HG03159 (cell line): ENCODE data around the gene KLRC2.
"Not testable (repeated sequence)": the region's sequence is repeated elsewhere in the genome, so short reads cannot be mapped to it uniquely, and the experiment has no call there.

Source experiments
- ATAC-seq: cut with Tn5 transposase; IDR thresholded peaks from one replicate; pipeline ENCODE4 v1.9.1; 2021; ENCODE audit warnings: mild to moderate bottlenecking, moderate library complexity; ENCODE audit not compliant: unreplicated experiment

Gene KLRC2

DNA sequence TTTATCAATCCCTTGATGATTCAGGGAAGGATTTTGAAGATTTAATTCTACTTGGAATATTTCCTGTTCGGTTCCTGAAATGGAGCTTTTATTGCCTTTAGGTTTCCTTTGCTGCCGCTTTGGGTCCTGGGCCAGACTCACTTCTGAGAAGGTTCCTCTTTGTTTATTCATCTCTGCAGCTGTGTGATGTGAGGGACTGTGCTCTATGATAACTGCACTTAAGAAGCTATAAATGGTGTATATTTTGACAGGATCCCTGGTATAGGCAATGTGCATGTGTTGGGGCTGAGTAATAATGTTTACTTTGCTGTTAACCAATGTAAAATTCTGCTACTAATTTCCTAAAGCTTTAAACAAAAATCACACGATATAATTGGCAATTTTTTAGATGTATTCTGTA, at the start of gene KLRC2:
TSS of gene KLRC2 (minus strand) at position 195 of the 400 bp plus-strand sequence. CDS start at position 171, 24 bp downstream.
- ATAC-seq = not testable (repeated sequence)

DNA sequence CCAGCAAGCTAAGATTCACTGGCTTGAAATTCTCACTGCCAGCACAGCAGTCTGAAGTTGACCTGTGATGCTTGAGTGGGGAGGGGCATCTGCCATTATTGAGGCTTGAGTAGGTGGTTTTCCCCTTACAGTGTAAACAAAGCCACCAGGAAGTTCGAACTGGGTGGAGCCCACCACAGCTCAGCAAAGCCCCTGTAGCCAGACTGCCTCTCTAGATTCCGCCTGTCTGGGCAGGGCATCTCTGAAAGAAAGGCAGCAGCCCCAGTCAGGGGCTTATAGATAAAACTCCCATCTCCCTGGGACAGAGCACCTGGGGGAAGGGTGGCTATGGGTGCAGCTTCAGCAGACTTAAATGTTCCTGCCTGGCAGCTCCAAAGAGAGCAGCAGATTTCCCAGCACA, 46.1 kb upstream of the KLRC2 start:
- ATAC-seq = not testable (repeated sequence)

DNA sequence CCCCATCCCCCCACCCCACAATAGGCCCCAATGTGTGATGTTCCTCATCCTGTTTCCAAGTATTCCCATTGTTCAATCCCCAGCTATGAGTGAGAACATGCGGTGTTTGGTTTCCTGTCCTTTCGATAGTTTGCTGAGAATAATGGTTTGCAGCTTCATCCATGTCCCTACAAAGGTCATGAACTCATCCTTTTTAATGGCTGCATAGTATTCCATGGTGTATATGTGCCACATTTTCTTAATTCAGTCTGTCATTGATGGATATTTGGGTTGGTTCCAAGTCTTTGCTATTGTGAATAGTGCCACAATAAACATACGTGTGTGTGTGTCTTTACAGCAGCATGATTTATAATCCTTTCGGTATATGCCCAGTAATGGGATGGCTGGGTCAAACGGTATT, 37.0 kb upstream of the KLRC2 start:
- not testable (repeated sequence) for ATAC-seq

DNA sequence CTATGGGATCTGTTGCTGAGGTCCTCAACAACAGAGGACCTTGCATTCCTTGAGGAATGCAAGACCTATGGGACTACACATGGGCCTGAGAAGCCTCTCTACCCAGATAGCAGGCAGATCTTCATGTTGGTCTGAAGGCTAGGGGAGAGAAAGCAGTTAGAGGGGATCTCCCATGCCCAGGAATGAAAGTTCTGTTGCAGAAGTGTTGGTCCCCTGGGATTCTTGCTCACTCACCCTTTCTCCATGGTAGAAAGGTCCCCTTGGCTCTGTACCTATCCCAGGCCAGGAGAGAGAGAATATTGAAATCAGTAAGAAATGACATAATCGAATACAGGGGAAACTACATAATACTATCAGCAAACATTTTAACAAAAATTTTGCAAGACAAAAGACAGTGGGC, 33.9 kb upstream of the KLRC2 start:
- ATAC-seq = no peak

DNA sequence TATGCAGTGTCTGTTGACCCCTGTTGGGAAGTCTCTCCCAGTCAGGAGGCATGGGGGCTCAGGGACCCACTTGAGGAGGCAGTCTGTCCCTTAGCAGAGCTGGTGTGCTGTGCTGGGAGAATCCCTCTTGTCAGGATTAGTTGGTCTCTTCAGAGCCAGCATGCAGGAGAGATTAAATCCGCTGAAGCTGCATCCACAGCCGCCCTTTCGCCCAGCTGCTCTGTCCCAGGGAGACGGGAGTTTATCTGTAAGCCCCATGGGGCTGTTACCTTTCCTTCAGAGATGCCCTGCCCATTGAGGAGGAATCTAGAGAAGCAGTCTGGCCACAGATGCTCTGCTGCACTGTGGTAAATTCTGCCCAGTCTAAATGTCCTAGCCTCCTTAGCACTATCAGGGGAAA, 30.5 kb upstream of the KLRC2 start:
- no peak for ATAC-seq

DNA sequence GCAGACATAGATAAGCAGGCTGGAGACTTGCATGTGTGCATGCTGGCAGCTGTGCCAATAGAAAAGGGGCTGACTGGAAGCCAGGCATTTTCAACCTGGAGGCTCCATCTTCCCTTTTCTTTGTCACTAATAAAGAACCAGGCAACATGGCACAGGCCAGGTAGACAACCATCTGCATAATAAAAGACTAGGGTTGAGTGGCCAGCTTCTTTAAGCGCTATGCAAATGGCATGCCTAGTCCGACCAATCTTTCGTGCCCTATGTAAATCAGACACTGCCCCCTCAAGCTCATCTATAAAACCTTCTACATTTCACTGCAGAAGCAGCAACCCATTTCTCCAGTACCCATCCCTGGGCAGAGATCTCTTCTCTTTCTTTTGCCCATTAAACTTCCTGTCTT, 21.9 kb upstream of the KLRC2 start:
- ATAC-seq = no peak

DNA sequence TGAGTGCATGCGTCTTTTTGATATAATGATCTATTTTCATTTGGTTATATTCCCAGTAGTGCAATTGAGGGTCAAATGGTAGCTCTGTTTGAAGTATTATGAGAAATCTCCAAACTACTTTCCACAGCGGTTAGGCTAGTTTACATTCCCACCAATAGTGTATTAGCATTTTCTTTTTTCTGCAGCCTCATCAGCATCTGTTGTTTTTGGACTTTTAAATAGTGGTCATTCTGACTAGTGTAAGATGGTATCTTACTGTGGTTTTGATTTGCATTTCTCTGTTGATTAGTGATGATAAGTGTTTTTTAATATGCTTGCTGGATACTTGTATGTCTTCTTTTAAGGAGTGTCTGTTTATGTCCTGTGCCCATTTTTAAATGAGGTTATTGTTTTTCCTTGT, 21.0 kb upstream of the KLRC2 start:
- no peak for ATAC-seq

DNA sequence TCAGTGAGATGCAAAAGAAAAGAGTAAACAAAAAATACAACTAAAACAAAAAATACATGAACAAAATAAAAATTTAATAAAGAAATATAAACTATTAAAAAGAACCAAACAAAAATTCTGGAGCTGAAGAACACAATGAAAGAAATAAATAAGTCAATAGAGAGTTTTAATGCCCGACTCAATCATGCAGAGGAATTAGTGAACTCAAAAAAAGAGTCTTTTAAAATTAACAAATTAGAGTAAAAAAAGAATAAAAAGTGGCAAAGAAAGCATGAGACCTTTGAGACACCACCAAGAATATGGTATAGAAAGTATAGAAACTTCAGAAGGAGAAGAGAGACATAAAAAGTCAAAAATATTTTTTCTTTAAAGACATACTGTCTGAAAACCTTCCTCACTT, 20.0 kb upstream of the KLRC2 start:
- ATAC-seq = no peak

DNA sequence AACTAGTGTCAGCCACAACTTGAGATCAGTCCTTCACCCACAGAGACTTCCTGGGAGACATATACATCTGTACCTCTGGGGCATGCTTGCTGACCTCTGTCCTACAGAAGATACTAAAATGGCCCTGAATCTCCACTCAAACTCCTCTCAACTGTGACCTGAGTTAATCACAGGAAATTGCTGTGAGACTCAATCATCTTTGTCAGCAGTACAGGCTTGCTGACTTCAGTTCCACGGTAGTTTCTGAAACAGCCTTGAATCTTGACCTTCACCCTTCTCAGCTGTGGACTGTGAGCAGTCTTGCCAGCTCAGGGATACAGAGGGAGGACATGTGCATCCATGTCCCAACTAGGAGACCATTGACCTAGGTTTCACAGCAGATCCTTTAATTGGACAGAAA, 18.7 kb upstream of the KLRC2 start:
- ATAC-seq = no peak

DNA sequence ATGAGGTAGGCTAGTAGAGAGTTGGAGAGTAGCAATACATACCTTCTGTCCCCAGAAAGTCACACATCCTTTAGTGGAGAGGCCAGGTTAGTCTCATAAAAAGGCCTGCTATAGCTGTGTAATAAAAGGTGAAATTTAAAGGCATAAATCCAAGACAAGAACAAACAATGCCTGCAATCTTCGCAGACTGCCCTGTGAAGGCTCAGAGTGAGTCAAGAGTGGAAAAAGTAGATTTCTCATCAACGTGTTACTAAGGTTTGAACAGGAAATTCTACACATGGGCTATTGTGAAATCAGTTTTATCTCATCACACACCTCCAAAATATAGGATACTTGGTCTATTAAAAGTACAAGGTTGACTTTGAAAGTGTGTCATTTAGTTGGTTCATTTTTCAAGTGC, 17.3 kb upstream of the KLRC2 start, which contains the start of gene KLRC1:
TSS of gene KLRC1 (minus strand) at position 222 of the 400 bp plus-strand sequence. CDS start 2,221 bp downstream, outside the sequence.
- no peak for ATAC-seq

DNA sequence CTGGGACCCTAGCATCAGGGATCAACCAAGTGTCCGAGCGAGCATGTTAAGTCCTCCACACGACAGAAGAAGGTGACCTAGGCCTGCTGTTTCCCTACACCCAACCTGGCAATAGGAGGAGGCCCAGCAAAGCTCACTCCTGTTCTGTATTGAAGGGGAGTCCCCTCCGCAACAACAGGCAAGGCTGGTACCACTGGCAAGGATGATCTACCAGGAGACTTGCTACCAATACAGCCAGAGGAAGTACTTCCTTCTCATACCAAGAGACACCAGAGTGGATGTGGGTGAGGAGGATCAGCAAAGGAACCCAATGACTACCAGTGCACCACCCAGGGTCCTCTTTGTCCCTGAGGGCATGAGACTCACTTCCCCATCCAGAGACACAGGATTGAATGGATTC, 12.4 kb upstream of the KLRC2 start:
- no peak for ATAC-seq

DNA sequence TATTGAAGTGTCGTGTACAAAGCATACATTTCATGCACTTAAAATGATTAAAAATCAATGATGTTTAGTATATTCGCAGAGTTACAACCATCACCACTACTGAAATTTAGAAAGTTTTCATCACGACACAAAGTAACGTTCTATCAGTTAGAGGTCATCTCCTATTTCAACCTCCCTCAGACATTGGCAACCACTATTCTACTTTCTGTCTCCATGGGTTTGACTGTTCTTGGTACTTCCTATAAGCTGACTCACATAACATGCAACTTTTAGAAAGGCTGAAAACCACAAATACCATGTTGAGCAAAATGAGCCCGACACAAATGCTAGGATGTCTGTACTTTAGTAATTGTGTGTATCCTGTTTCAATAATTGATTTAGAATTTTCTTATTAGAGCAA, 10.2 kb upstream of the KLRC2 start:
- not testable (repeated sequence) for ATAC-seq

DNA sequence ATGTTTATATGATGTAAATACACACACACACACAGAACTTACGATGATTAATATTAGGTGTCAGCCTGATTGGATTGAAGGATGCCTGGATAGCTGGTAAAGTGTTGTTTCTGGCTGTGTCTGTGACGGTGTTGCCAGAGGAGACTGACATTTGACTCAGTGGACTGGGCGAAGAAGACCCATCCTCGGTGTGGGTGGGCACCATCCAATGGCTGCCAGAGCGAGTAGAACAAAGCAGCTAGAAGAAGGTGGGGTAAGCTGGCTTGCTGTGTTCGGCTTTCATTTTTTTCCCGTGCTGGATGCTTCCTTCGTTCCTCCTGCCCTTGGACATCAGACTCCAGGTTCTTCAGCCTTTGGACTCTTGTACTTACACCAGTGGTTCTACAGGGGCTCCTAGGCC, 5.3 kb upstream of the KLRC2 start:
- not testable (repeated sequence) for ATAC-seq

DNA sequence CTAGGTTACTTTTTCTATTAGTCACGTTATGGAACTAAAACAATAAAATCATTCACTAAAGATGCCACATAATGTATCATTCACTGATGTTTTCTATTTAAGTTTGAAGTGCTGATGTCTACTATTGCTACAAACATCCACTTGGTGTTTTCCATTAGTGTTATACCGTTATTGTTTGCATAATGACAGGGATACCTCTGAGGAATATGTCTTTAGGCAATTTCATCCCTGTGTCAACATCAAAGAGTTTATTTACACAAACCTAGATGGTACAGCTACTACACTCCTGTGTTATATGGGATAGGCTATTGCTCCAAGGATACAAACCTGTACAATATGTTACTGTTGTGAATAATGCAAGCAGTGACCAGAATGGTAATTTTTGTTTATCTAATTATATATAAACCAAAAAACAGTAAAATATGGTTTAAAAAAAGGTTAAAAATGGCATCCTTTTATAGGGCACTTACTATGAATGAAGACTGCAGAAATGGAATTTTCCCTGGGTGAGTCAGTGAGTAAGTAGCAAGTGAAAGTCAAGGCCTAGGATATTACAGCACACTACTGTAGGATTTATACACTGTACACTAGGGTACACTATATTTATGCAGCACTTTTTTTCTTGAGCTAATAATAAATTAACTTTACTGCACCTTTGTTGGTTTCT, 3.9 kb upstream of the KLRC2 start:
- not testable (repeated sequence) for ATAC-seq

DNA sequence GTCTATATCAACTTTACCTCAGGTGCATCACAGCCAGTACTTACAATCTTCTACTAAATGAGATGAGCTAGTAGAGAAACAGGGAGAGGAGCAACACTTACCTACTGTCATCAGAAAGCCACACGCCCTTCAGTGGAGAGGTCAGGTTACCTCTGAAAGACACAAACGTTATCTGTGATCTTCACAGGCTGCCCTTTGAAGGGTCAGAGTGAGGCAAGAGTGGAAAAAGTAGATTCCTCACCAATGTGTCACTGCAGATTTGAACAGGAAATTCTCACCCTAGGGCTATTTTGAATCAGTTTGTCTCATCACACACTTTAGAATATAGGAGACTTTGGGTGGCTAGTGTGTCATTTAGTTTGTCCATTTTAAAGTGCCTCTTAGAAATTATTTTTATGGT, 1.8 kb upstream of the KLRC2 start:
- ATAC-seq = not testable (repeated sequence)

DNA sequence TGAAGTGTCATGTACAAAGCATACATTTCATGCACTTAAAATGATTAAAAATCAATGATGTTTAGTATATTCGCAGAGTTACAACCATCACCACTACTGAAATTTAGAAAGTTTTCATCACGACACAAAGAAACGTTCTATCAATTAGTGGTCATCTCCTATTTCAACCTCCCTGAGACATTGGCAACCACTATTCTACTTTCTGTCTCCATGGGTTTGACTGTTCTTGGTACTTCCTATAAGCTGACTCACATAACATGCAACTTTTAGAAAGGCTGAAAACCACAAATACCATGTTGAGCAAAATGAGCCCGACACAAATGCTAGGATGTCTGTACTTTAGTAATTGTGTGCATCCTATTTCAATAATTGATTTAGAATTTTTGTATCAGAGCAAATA, 5.2 kb downstream of the KLRC2 start:
- ATAC-seq = not testable (repeated sequence)

DNA sequence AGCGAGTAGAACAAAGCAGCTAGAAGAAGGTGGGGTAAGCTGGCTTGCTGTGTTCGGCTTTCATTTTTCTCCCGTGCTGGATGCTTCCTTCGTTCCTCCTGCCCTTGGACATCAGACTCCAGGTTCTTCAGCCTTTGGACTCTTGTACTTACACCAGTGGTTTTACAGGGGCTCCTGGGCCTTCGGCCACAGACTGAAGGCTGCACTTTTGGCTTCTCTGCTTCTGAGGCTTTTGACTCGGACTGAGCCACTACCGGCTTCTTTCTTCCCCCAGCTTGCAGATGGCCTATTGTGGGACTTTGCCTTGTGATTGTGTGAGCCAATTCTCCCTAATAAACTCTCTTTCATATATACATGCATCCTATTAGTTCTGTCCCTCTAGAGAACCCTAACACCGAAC, 9.9 kb downstream of the KLRC2 start:
- not testable (repeated sequence) for ATAC-seq

DNA sequence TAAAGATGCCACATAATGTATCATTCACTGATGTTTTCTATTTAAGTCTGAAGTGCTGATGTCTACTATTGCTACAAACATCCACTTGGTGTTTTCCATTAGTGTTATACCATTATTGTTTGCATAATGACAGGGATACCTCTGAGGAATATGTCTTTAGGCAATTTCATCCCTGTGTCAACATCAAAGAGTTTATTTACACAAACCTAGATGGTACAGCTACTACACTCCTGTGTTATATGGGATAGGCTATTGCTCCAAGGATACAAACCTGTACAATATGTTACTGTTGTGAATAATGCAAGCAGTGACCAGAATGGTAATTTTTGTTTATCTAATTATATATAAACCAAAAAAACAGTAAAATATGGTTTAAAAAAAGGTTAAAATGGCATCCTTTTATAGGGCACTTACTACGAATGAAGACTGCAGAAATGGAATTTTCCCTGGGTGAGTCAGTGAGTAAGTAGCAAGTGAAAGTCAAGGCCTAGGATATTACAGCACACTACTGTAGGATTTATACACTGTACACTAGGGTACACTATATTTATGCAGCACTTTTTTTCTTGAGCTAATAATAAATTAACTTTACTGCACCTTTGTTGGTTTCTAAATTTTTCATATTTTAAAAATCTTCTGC, 11.4 kb downstream of the KLRC2 start:
- ATAC-seq = not testable (repeated sequence)

DNA sequence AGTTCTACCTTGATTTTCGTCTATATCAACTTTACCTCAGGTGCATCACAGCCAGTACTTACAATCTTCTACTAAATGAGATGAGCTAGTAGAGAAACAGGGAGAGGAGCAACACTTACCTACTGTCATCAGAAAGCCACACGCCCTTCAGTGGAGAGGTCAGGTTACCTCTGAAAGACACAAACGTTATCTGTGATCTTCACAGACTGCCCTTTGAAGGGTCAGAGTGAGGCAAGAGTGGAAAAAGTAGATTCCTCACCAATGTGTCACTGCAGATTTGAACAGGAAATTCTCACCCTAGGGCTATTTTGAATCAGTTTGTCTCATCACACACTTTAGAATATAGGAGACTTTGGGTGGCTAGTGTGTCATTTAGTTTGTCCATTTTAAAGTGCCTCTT, 13.7 kb downstream of the KLRC2 start:
- not testable (repeated sequence) for ATAC-seq

DNA sequence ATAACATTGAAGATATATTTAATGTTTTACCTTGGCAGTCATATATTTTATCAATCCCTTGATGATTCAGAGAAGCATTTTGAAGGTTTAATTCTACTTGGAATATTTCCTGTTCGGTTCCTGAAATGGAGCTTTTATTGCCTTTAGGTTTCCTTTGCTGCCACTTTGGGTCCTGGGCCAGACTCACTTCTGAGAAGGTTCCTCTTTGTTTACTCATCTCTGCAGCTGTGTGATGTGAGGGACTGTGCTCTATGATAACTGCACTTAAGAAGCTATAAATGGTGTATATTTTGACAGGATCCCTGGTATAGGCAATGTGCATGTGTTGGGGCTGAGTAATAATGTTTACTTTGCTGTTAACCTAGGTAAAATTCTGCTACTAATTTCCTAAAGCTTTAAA, 15.5 kb downstream of the KLRC2 start, which contains the start of gene KLRC3:
TSS of gene KLRC3 (minus strand) at position 262 of the 400 bp plus-strand sequence. CDS start at position 217, 45 bp downstream.
- ATAC-seq = not testable (repeated sequence)

DNA sequence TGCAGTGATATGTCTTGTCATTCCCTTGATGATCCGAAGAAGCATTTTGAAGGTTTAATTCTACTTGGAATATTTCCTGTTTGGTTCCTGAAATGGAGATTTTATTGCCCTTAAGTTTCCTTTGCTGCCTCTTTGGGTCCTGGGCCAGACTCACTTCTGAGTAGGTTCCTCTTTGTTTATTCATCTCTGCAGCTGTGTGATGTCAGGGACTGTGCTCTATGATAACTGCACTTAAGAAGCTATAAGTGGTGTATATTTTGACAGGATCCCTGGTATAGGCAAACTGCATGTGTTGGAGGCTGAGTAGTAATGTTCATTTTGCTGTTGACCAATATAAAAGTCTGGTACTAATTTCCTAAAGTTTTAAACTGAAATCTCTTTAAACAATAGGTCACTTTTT, 26.4 kb downstream of the KLRC2 start, which contains the start of gene KLRC4:
TSS of gene KLRC4 (minus strand) at position 366 of the 400 bp plus-strand sequence. CDS start at position 184, 182 bp downstream.
- ATAC-seq = no peak

DNA sequence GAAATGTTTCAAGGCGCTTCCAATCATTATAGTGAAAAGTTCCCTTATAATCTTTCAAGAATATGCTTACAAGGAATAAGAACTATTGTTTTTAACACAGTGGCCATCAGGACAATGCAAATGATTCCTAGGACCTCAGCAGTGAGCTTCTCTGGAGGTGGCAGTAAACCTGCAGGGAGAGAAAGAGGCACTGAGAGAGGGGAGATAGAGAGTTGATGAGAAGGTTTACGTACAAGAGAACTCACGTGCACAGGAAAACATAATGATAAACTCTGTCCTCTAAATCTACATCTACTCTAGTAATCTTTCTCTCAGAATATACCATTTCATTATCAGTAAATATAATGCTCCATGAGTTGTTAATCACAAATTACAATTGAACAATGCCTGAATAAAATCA, 27.0 kb downstream of the KLRC2 start:
- no peak for ATAC-seq
